BE2C (cell line): ENCODE measurements around the gene GPANK1.

Experiments
- DNase-seq: peaks from one replicate; pipeline ENCODE4 v3.0.0-alpha.2; 2020
- H3K27me3 ChIP-seq: fragments of 250-450 bp; sonication (Bioruptor Pico); 2 replicates; pipeline ENCODE4 v1.5.1; 2020; ENCODE audit warnings: mild to moderate bottlenecking
- H3K36me3 ChIP-seq: fragments of 250-450 bp; sonication (Bioruptor Pico); 2 replicates; pipeline ENCODE4 v1.5.1; 2020; ENCODE audit warnings: mild to moderate bottlenecking
- H3K4me1 ChIP-seq: fragments of 250-450 bp; sonication (Bioruptor Pico); 2 replicates; pipeline ENCODE4 v1.5.1; 2020
- H3K4me3 ChIP-seq: 2 replicates; pipeline ENCODE4 v1.5.1; 2011; ENCODE audit warnings: low read depth, low read length
- H3K9me3 ChIP-seq: fragments of 250-450 bp; sonication (Bioruptor Pico); 2 replicates; pipeline ENCODE4 v1.5.1; 2020
- TF ChIP-seq, protein P1 (sequence below): IDR thresholded peaks from 2 replicates; pipeline ENCODE4 v1.5.1; 2012; ENCODE audit warnings: mild to moderate bottlenecking, low read depth, low read length

The GPANK1 gene

DNA sequence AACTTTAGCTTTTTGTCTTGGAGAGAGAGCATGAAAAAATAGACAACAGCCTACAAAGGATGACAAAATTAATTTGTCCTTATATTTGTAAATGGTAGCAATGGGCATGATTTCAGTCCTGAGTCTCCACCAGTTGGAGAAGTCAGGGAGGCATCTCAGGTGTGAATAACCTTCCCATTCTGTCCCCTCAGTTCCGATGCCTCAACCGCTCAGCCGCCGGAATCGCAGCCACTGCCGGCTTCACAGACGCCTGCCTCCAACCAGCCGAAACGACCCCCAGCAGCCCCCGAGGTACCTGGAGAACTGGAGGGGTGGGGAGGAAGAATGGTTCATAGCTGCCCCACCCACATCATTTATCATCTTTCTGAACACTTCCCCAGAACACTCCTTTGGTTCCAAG lies 40.7 kb downstream of the GPANK1 start:
- H3K36me3 ChIP-seq, result peaks cover 73% of the 10 kb centered on the region
- TF ChIP-seq, protein P1, sequence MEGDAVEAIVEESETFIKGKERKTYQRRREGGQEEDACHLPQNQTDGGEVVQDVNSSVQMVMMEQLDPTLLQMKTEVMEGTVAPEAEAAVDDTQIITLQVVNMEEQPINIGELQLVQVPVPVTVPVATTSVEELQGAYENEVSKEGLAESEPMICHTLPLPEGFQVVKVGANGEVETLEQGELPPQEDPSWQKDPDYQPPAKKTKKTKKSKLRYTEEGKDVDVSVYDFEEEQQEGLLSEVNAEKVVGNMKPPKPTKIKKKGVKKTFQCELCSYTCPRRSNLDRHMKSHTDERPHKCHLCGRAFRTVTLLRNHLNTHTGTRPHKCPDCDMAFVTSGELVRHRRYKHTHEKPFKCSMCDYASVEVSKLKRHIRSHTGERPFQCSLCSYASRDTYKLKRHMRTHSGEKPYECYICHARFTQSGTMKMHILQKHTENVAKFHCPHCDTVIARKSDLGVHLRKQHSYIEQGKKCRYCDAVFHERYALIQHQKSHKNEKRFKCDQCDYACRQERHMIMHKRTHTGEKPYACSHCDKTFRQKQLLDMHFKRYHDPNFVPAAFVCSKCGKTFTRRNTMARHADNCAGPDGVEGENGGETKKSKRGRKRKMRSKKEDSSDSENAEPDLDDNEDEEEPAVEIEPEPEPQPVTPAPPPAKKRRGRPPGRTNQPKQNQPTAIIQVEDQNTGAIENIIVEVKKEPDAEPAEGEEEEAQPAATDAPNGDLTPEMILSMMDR, result no peak
- H3K9me3 ChIP-seq, result no peaks in the 10 kb centered on the region

DNA sequence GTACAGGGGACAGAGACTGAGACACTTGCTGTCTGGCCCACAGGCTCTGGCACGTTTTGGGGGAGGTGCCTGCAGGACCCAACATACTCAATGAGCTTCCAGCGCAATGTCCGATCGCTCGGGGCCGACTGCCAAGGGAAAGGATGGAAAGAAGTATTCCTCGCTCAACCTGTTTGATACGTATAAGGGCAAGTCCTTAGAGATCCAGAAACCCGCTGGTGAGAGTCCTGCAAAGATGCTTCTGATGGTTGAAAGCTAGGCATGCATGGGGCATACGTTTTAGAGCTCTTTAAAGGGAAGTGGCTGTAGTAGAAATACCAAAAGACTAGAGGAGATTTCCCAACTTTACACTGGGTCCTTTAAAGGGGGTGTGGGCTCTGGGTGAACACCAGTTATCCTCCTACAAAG lies 42.1 kb downstream of the GPANK1 start:
- DNase-seq, result no peak
- Histone ChIP-seq H3K4me1 (no peaks in the 10 kb centered on the region), H3K9me3 (no peaks in the 10 kb centered on the region), H3K4me3 (peak overlapping the region; percentile 85), H3K27me3 (no peaks in the 10 kb centered on the region), H3K36me3 (peaks cover 59% of the 10 kb centered on the region)
- TF ChIP-seq, protein P1, result no peak

More for the DNA sequence above, 40.7 kb downstream of the GPANK1 start:
- Histone ChIP-seq H3K4me3 (no peak overlapping the region), H3K4me1 (no peaks in the 10 kb centered on the region), H3K27me3 (no peaks in the 10 kb centered on the region)
- DNase-seq, result no peak

DNA sequence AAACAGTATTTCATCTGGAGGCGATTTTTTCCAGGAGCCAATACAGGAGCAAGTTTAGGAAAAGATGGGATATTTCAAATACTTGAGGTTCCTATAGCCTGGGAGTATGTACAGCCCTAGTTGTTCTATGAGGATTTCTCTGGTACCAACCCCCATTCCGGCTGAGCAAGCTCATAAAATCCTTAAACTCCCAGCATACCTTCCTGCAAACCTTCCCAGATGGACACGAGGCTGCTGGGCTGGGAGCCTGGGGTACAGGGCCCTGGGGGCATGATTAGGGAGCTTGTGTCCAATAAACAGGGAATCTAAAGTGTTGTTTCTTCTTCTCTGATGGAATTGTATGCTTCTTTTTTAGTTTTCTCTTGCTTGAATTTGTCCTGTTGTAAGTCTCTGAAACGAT lies 42.8 kb downstream of the GPANK1 start:
- no peaks in the 10 kb centered on the region for H3K27me3 ChIP-seq
- H3K4me3 ChIP-seq, result peak overlapping the region; percentile 85
- no peak for DNase-seq
- H3K9me3 ChIP-seq, result no peaks in the 10 kb centered on the region
- H3K4me1 ChIP-seq, result no peaks in the 10 kb centered on the region
- peaks cover 52% of the 10 kb centered on the region for H3K36me3 ChIP-seq
- TF ChIP-seq, protein P1, result no peak

DNA sequence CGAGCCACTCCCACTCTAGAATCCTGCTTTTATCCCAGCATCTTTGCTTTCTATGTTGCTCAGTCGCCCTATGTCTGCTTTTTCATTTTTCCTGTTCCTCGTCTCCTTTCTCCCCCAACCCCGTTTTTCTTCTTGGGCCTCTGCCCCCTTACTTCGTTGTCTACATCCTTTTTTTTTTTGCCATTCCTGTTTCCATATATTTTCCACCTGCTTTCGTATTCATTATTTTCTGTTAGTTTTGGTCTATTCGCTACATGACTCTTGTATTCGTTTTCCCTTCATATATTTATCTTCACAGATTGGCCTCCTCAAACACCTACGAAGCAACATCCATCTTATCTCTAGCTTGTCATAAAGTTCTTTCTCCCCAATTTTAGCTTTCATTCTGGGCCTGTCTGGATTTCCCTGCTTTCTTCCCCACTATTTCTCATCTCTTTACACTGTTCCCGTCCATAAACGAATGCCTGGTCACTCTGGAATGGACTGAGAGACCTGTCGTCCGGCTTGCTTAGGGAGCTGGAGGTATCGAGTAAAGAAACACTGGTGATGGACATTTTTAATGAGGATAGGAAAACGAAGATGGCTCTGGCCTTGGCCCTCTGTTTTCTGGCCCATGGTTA lies 43.4 kb downstream of the GPANK1 start:
- no peaks in the 10 kb centered on the region for H3K27me3 ChIP-seq
- no peaks in the 10 kb centered on the region for H3K9me3 ChIP-seq
- H3K36me3 ChIP-seq, result peaks cover 46% of the 10 kb centered on the region
- H3K4me3 ChIP-seq, result peak overlapping the region; percentile 85
- TF ChIP-seq, protein P1, result no peak
- H3K4me1 ChIP-seq, result no peaks in the 10 kb centered on the region
- DNase-seq, result no peak

DNA sequence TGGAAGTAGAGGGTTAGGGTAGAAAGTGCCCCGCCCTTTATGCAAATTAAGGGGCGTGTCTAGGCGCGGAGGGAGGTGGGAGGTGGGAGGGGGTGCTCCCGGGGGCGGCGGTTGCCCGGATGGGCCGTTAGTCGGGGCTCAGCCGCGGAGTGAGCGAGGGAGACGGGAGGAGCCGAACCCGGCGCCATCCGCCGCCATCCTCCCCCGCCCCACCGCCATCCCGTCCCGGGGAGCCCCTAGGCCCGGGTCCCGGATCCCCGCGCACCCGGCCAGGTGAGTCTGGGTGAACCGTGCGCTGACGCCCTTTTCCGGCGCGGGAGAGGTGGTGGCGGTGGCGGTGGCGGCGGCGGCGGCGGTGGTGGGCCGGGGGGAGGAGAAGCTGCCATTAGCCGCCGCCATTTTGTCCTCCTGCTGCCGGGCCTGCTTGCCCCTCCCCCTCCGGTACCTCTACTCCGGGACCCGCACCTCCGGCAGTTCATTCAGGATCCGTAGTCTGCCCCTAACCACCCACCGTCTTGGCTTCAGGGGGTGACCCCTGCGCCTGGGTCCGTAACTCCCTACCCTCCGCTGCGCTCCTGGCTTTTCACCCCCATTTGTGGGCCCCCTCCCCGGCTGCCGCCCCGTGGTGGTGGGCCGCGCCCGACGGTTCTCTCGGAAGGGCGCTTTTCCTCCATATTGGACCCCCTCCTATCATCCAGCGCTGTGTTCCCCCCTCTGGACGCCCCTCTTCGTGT lies 44.0 kb downstream of the GPANK1 start, which contains the start of gene PRRC2A:
Gene PRRC2A (plus strand): TSS at position 130 of the 734 bp plus-strand sequence. CDS start 2,075 bp downstream, outside the sequence.
- TF ChIP-seq, protein P1, result no peak
- Histone ChIP-seq H3K36me3 (peaks cover 39% of the 10 kb centered on the region), H3K9me3 (no peaks in the 10 kb centered on the region), H3K27me3 (no peaks in the 10 kb centered on the region), H3K4me1 (no peaks in the 10 kb centered on the region), H3K4me3 (peak within 1 kb of the TSS; percentile 85)
- peak; percentile 96 for DNase-seq
